HEK293 (cell line): ENCODE measurements around the gene OSTC.

Source experiments
- GLI4 ChIP-seq: fragments of 450-650 bp; formaldehyde crosslinking; IDR thresholded peaks from 2 replicates; pipeline ENCODE4 v1.5.1; 2016; ENCODE audit warnings: missing biosample characterization, missing genetic modification characterization
- ZBTB21 ChIP-seq: fragments of 450-650 bp; formaldehyde crosslinking; IDR thresholded peaks from 2 replicates; pipeline ENCODE4 v1.5.1; 2017; ENCODE audit warnings: missing biosample characterization, missing genetic modification characterization
- ZNF426 ChIP-seq: fragments of 450-650 bp; formaldehyde crosslinking; IDR thresholded peaks from 2 replicates; pipeline ENCODE4 v1.5.1; 2017; ENCODE audit warnings: missing biosample characterization, missing genetic modification characterization, mild to moderate bottlenecking, inconsistent platforms, moderate library complexity
- ZNF624 ChIP-seq: fragments of 450-650 bp; formaldehyde crosslinking; IDR thresholded peaks from 2 replicates; pipeline ENCODE4 v1.5.1; 2017; ENCODE audit warnings: missing biosample characterization, missing genetic modification characterization
- TF ChIP-seq, protein P1 (sequence below): fragments of 450-650 bp; formaldehyde crosslinking; IDR thresholded peaks from 2 replicates; pipeline ENCODE4 v1.5.1; 2016; ENCODE audit warnings: missing biosample characterization, missing genetic modification characterization
- TF ChIP-seq, protein P2 (sequence below): fragments of 450-650 bp; formaldehyde crosslinking; IDR thresholded peaks from 2 replicates; pipeline ENCODE4 v1.5.1; 2016; ENCODE audit warnings: missing biosample characterization, missing genetic modification characterization

DNA sequence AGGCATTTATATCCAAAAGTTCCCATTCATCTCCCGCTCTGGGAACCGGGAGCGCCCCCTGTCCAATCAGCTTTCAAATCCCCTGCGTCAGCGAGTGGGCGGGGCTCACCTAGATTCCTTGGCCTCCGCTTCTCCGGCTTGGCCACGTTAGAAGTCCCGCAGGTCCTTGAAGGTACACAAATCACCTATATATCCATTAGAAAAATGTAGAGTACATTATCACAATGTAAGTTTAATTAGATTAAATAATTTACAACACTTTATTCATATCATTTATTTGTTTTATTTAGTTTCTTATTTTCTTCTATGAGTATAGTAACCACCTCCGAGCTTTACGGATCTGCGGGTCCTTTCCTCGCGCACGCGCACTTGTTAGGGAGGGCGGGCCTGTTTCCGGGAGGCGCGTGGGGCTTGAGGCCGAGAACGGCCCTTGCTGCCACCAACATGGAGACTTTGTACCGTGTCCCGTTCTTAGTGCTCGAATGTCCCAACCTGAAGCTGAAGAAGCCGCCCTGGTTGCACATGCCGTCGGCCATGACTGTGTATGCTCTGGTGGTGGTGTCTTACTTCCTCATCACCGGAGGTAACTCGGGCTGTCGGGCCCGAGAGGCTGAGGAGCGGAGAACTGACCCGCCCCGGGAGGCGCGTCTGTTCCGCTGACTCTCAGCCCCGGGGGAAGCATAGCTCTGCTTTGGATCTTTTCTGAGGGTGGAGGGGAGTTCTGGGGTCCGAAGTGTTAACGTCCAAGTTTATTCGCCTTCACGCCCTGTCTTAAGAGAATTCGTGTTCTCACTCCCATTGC lies at the start of gene OSTC:
- TF ChIP-seq, protein P1, sequence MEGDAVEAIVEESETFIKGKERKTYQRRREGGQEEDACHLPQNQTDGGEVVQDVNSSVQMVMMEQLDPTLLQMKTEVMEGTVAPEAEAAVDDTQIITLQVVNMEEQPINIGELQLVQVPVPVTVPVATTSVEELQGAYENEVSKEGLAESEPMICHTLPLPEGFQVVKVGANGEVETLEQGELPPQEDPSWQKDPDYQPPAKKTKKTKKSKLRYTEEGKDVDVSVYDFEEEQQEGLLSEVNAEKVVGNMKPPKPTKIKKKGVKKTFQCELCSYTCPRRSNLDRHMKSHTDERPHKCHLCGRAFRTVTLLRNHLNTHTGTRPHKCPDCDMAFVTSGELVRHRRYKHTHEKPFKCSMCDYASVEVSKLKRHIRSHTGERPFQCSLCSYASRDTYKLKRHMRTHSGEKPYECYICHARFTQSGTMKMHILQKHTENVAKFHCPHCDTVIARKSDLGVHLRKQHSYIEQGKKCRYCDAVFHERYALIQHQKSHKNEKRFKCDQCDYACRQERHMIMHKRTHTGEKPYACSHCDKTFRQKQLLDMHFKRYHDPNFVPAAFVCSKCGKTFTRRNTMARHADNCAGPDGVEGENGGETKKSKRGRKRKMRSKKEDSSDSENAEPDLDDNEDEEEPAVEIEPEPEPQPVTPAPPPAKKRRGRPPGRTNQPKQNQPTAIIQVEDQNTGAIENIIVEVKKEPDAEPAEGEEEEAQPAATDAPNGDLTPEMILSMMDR (tag by site-specific recombination): no peak
- TF ChIP-seq ZBTB21 (no peak), ZNF624 (no peak), ZNF426 (tag by site-specific recombination) (no peak), GLI4 (tag by site-specific recombination) (no peak)
- TF ChIP-seq, protein P2, sequence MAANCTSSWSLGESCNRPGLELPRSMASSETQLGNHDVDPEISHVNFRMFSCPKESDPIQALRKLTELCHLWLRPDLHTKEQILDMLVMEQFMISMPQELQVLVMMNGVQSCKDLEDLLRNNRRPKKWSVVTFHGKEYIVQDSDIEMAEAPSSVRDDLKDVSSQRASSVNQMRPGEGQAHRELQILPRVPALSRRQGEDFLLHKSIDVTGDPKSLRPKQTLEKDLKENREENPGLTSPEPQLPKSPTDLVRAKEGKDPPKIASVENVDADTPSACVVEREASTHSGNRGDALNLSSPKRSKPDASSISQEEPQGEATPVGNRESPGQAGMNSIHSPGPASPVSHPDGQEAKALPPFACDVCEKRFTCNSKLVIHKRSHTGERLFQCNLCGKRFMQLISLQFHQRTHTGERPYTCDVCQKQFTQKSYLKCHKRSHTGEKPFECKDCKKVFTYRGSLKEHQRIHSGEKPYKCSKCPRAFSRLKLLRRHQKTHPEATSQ (tag by site-specific recombination): no peak
